Retinal pigment epithelial cell (primary cell): Measurements from ENCODE around the gene MLLT3.

Source experiments
- DNase-seq: peaks from one replicate; pipeline ENCODE4 v3.0.0-alpha.2; 2010; ENCODE audit warnings: low read depth
- H3K4me3 ChIP-seq: 2 replicates; pipeline ENCODE4 v1.5.1; 2011; ENCODE audit warnings: mild to moderate bottlenecking, low read length, control low read depth, moderate library complexity
- CTCF ChIP-seq: conservative IDR thresholded peaks from 2 replicates; pipeline ENCODE4 v1.5.1; 2011; ENCODE audit warnings: low read depth, low read length, control low read depth, inconsistent platforms

The MLLT3 gene

GRCh38 chr9:20500101-20500500, 122.2 kb downstream of the MLLT3 start:
- DNase-seq: no peak
- TF ChIP-seq CTCF: no peak
- H3K4me3 ChIP-seq: no peak overlapping the region

- no peak overlapping the region for H3K4me3 ChIP-seq
- no peak for DNase-seq
- no peak for TF ChIP-seq CTCF
Observed at GRCh38 chr9:20499013-20499412, 123.3 kb downstream of the MLLT3 start.

GRCh38 chr9:20496328-20496727, 126.0 kb downstream of the MLLT3 start:
- no peak for DNase-seq
- no peak for TF ChIP-seq CTCF
- no peak overlapping the region for H3K4me3 ChIP-seq

GRCh38 chr9:20495098-20495497, 127.2 kb downstream of the MLLT3 start:
- no peak overlapping the region for H3K4me3 ChIP-seq
- no peak for TF ChIP-seq CTCF
- no peak for DNase-seq

DNA sequence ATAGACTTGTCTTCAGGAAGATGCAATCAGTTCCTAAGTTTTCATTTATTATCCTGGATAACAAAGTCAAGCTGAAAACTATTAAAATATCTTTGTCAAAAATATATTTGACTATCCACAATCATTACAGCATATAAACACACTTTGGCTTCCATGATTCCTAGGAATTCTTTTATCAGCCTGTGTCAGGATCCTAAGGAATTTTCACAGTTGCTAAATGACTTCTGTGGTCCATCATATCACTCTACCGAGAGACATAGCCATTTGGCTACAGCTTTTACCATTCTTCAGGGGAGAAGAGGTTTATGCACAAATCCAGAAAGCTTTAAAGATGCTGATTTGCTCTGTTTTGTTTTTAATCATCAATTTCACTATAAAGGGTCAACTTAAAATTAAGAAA, 128.3 kb downstream of the MLLT3 start:
- no peak overlapping the region for H3K4me3 ChIP-seq
- no peak for DNase-seq
- no peak for TF ChIP-seq CTCF

GRCh38 chr9:20492772-20493171, 129.5 kb downstream of the MLLT3 start:
- DNase-seq: no peak
- no peak for TF ChIP-seq CTCF
- H3K4me3 ChIP-seq: no peak overlapping the region

DNA sequence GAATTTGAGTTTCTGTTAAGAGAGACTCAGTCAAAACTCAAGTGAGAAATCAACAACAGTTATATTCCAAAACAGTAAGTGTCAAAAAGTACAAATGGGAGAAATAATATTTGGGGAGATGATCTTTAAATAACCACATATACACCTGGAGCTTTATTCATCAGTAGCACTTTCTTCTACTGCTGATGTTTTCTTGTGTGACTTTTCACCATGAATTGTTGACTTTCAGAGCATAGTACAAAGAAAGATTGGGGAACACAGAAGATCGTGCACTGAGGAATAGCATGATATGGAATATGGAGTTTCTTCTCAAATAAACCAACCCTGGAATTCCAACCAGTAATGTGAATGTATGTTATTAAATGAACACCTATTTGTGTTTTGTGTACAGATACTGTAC, 130.7 kb downstream of the MLLT3 start:
- no peak for TF ChIP-seq CTCF
- H3K4me3 ChIP-seq: no peak overlapping the region
- DNase-seq: no peak
